B cell (primary cell): ENCODE measurements around the gene FBXO24.

Experiments
- CTCF ChIP-seq: fragments of 200-600 bp; IDR thresholded peaks from one replicate; pipeline ENCODE4 v1.8.0; 2022; ENCODE audit warnings: antibody characterized with exemption, mild to moderate bottlenecking
- EZH2 ChIP-seq: IDR thresholded peaks from 2 replicates; pipeline ENCODE4 v1.6.1; 2012; ENCODE audit warnings: borderline replicate concordance, low read depth, mild to moderate bottlenecking, moderate library complexity, low read length; ENCODE audit not compliant: insufficient read depth, poor library complexity, severe bottlenecking

DNA sequence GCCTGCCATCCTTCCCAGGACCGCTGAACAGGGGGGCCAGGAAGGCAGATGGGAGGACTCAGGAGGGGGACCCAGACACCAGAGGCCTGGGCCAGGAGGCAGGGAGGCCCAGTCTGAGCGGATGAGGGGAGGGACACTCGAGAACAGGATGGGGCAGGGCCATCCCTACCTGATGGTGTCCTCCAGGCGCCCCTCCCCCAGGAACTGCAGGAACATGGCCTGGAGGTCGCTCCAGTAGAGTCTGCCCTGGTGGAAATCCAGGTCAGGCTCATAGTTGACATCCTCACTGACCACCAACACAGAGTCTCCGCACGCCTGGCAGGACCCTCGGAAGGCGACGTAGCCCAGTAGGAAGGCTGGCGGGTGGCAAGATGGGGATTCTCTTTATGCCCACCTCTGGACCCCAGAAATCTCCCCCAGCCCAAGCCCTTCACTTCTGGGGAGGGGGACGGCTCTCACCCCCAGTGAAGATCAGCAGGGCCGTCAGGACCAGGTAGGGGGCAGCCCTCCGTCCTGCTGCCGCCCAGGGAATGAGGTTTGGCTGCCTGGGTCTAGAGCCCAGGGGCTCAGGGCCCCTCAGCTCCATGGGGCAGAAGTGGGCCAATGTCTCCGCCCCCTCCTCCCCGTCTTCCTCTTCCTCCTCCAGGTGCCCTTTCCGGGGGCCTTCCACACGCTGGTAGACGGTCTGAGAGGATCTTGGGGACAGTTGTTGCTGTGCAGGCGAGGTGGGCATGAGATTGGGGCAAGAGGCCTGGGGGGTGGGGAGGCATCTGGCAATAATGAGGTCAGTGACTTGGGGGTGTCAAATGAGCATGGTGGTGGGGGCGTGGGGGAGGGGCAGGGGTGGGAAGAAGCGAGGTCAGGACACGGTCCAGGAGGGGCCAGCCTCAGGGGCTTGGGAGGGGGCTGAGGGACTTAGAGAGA lies 54.7 kb downstream of the FBXO24 start:
- TF ChIP-seq CTCF (no peak), EZH2 (no peak)
